HG03354 (cell line): Measurements from ENCODE around the gene CFP.
"Not testable (repeated sequence)": the region's sequence is repeated elsewhere in the genome, so short reads cannot be mapped to it uniquely, and the experiment has no call there.

Experiments
- ATAC-seq: cut with Tn5 transposase; IDR thresholded peaks from one replicate; pipeline ENCODE4 v1.9.1; 2021; ENCODE audit warnings: mild to moderate bottlenecking; ENCODE audit not compliant: unreplicated experiment, poor library complexity, severe bottlenecking

Gene CFP

DNA sequence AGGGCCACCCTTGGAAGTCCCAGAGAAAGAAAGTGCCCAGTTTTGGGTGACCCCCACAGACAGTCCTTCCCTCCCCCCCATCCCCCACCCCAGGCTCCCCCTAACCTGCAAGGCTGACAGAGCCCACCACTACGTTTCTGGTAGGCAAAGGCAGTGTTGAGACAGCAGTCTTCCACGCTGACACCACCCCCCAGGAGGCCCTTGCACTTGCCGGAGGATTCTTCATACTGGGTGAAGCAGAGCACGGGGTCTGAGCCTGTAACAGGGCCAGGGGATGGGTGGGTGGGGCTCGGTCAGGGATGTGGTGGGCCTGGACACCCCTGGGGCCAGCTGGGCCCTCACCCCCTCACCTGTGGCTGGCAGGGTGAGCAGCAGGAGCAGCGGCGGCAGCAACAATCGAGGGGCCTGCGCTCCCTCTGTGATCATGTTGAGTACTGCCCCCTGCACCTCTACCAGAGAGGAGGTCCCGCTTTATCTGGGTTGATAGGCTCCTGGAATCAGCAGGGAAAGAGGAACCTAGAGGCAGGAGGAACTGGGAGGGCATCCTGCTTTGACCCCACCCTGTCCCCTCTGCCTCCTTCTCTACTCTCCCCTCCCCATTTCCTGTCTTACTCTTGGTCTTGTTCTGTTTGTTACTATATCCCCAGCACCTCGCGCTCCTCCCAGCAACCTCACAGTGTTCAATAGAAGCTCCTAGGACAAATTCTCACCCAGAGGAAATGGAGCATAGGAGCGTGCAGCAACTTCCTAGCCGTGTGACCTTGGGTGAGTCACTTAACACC lies at the start of gene CFP:
CFP (minus strand) TSS at position 512 of the 782 bp plus-strand sequence; CDS start at position 426, 86 bp downstream.
- no peak for ATAC-seq

DNA sequence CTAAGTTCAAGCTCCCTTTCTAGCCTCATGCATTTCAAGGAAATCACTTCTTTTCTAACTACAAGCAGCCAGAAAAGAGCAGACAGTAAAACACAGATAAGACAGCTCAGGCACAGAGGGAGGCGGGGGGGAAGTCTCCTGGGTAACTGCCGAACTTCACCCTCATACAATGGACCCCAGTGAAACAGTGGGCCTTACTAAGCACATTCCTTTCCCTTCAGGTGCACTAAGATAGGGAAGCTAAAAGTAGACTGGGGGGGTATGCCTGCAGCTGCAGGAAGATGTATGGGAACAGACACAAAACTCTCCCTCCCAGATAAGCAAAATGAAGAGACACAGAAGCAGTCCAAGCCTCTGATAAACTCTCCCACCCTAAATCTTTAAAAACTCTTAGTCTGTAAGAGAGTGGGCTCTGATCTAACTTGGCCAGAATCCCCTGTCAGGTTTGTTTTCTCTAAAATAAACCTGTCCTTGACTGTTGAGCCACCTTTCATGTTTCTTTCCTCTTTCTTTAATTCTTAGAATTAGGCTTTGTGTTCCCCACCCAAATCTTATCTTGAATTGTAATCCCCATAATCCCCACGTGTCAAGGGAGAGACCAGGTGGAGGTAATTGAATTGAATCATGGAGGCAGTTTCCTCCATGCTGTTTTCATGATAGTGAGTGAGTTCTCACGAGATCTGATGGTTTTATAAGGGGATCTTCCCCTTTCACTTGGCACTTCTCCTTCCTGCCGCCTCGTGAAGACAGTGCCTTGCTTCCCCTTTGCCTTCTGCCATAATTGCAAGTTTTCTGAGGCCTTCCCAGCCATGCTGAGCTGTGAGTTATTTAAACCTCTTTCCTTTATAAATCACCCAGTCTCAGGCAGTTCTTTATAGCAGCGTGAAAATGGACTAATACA lies 46.5 kb upstream of the CFP start:
- ATAC-seq, result not testable (repeated sequence)

DNA sequence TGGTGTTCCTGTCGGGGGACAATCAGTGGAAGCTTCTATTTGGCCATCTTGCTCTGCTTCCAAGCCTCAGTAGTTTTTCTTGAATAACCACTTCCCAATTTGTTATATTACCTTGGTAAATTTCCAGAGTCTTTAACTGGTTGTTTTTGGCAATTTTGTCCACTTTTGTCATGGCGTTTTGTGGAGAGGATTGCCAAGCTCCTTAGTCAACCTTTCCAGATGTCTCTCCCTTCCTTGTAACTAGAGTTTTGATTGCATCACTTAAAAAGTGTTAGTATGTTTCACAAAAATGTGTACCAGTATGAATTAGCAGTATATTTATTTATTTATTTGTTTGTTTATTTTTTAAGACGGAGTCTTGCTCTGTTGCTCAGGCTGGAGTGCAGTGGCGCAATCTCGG lies 45.0 kb upstream of the CFP start:
- no peak for ATAC-seq

- ATAC-seq, result not testable (repeated sequence)
Observed at GRCh38 chrX:47665797-47666196, 36.1 kb upstream of the CFP start.

DNA sequence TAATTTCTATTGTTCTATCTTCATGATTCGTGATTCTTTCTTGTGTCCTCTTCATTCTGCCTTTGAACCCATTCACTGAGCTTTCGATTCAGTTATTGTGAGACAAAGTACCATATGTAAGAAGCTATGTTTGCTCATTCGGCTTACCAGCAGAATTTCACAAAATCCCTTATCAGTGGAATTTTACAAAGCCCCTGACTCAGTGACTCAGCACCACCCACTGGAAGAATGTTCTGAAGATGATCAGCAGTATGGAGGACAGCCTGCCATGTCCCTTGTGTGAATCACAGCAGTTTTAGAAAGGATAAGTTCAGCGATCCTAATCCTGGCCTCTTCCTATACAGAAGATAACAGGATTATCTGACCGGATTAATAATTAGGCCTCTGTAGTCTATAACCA lies 35.0 kb upstream of the CFP start:
- no peak for ATAC-seq

- no peak for ATAC-seq
Observed at GRCh38 chrX:47662144-47662657, 32.5 kb upstream of the CFP start.

DNA sequence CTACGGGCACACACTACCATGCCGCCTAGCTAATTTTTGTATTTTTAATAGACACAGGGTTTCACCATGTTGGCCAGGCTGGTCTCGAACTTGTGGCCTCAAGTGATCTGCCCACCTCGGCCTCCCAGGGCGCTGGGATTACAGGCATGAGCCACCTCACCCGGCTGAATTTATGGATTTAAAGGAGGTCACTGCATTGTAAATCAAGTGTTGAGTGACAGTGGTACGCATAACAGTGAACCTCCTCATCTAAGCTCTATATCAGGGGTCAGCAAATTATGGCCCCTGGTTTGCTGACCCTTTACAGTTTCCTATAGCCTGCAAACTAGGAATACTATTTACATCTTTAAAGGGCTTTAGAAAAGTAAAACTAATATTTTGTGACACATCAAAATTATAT lies 31.8 kb upstream of the CFP start:
- ATAC-seq, result no peak

DNA sequence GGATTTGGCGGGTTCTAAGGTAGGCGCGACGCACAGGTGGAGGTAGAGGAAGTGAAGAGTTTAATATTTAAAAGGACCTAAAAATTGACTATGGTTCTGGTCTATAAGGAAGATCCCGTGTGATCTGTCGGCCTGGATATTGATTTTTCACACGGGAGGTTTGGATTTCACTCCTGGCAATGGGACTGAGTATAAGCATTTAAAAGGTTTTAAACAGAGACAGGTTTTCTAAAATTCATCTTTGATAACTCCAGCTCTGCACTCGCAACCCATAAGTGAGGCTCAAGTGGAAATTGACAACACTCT lies 29.6 kb upstream of the CFP start:
- ATAC-seq, result no peak

DNA sequence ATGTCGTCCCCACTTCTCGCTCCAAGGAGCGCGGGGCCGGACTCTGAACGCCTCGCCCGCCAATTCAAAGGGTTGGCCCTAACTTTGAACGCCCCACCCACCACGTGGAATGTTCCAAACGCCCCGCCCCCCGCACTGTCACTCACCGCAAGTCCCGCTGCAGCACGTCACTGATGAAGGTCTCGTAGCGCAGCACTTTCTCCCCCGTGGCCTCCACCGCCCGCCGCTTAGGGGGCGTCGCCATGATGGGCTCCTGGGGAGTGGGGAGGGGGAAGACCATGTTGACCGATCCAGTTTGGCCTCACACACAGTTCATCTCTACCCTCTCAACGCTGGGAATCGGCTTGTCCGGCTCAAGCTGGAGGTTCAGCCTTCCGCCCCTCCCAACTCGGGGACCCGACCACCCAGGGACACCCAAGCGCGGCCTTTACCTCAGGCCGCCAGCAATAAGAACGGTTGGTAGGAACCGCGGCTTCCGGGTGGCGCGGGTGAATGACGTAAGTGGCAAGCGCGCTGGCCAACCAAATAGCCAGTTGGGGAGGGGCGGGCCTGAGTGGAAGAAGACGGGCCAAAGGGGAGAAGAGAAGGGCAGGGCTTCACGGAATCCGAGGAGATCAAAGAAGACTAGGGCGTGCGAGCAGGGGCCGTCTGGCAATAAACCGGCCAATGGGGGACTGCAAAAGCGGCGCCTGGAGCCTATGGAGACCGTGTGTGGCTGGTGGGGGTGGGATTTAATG lies 29.1 kb upstream of the CFP start, which contains the start of gene UXT:
UXT (minus strand) TSS at position 497 of the 737 bp plus-strand sequence; CDS start at position 244, 253 bp downstream.
- ATAC-seq, result peak; percentile 80

GRCh38 chrX:47658301-47658683 lies 28.6 kb upstream of the CFP start:
- no peak for ATAC-seq

DNA sequence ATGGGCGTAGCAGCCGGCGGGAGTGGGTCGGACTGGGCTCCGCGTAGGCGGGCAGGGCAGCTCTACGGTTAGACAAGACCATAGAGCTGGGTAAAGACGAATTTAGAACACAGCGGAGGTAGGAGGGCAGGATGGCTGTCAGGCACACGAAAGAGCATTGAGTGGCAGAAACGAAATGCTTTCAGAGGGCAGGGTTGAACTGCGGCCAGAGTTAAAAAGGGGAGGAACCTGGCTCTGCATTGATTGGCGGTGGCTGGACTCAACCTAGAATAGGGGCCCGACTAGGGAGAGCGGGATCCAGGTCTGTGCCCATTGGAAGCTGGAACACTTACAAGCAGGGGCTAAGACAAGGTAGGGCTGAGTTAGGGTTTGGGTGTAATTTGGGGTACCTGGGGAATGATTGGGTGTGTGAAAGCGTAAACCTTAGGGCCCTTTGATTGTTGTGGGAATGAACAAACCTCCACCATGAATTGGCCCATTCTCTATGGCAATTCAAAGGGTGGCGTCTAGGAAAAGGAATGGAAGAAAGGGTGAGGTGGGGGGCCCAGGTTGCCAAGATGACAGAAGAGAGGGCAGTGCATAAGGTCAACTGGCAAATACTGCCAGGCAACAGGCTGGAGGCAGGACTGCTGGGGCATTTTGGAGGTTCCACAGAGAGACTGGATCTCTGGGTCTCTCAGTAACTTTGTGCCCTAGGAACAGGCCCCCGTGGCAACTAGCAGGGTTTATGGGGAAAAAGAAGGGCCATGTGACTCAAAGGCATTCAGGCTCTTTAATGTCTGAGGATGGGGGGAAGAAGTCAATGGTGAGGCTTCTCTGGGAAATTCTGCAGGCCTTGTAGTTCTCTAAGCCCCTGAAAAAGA lies 21.5 kb upstream of the CFP start:
- no peak for ATAC-seq

GRCh38 chrX:47650164-47651042 lies 20.7 kb upstream of the CFP start, which contains the start of gene ELK1:
ELK1 (minus strand) TSS chrX:47650563; CDS start chrX:47641441, 9,122 bp downstream.
- peak; percentile 88 for ATAC-seq

DNA sequence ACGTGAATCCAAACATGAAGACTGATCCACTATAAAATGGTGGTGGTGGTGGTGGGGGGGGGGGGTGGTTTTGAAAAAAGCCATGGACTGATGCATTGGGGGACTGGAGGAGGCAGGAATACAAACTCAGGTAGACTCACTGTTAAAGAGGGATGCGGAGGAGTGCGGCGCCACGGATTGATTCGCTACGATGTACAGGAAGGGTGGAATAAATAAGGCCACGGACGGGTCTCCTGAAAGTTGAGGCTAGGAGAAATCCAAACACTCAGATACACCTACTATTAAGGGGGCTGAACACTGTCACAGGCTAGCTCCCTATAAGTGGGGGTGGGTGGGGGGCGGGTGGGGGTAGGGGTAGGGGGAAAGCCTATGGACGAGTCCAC lies 20.0 kb upstream of the CFP start:
- no peak for ATAC-seq

DNA sequence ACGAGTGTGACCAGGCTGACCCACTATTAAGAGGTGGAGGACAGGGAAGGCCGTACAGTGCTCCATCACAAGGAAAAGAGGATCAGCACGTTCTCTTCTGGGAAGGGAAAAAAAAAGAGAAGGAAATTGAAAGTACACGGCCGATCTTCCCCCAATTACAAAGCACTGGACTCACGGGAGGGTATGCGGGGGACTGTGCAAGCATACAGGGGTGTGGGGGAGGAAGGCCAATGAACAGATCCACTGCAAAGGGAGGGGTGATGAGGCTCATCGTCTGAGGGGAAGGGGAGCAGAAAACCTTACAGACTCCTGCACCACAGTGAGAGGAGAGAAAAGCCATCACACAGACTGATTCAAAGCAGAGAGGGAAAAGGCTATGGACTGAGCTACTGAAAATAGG lies 19.5 kb upstream of the CFP start:
- no peak for ATAC-seq

- ATAC-seq, result no peak
Observed at GRCh38 chrX:47648376-47648775, 18.6 kb upstream of the CFP start.

DNA sequence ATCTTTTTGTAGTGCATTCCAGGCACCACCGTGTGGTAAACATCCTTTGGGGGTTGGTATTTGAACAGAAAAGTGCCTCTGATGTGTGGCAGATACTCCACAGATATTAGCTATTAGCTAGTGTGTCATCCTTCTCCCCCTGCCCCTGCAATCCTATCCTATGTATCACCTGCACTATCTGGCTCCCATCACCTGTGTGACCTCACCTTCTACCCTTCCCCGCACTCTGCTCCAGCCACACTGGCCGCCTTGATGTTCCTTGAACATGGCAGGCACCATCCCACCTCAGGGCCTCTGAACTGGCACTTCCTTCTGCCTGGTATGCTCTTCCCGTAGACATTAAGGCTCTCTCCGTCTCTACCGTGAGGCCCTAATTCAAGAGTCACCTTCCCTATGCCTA lies 16.9 kb upstream of the CFP start:
- no peak for ATAC-seq

DNA sequence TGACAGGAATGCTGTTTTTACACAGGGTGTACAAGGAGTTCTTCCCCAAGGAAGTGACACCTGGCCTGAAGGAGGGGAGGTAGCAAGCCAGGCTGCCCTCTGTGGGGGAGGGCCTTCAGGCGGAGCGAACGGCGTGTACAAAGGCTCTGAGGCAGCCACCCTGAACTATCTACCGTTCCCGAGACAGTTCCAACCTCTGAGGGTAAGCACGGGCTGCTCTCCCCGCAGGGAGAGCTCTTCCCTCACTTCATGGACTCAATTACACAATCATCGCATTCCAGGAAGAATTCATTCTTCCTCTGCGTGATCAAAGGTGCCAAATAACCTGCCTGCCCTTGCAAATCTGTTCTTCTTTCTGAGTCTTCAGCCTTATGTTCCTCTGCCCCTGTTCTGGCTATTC lies 15.8 kb upstream of the CFP start:
- no peak for ATAC-seq

GRCh38 chrX:47644557-47645091 lies 14.9 kb upstream of the CFP start:
- ATAC-seq, result no peak
